Urinary bladder (tissue), 4 donors: ENCODE data around the gene DCHS2. TPM values are rescaled to one million over a fixed set of nuclear protein-coding genes. Genes with fewer than 3 reads are reported as not detected.

ENCODE experiments used
- DNase-seq: peaks from one replicate; pipeline ENCODE4 v3.0.0-alpha.2; 2015; ENCODE audit errors: extremely low spot score
- H3K27ac ChIP-seq: one replicate; pipeline ENCODE4 v1.5.1; 2013; ENCODE audit warnings: low read depth, mild to moderate bottlenecking, moderate library complexity
- H3K36me3 ChIP-seq: one replicate; pipeline ENCODE4 v1.6.1; 2013; ENCODE audit warnings: mild to moderate bottlenecking, moderate library complexity; ENCODE audit not compliant: insufficient read depth
- H3K4me1 ChIP-seq: one replicate; pipeline ENCODE4 v1.6.1; 2013; ENCODE audit warnings: mild to moderate bottlenecking, moderate library complexity; ENCODE audit not compliant: insufficient read depth
- H3K4me3 ChIP-seq: one replicate; pipeline ENCODE4 v1.5.1; 2013; ENCODE audit warnings: low read depth, low read length
- WGBS: extraction: QIAGEN DNeasy Blood & Tissue Kit; methylation state at CpG from one replicate; pipeline ENCODE4 v1.1.7; 2013; 5-methylcytosine and 5-hydroxymethylcytosine counted together
- polyA plus RNA-seq: library from polyadenylated mRNA; stranded (reverse); fragments of 200-250 nt; gene quantifications from one replicate; pipeline ENCODE4 v1.2.3, GENCODE V29; 2013
- total RNA-seq: library from RNA; depleted of rRNA; stranded (reverse); fragments of >200 nt; gene quantifications from one replicate; pipeline ENCODE4 v1.2.3, GENCODE V29; 2014
- donor health status: healthy with polysubstance abuse.
- donor health status: healthy.

DCHS2 gene
- total and polyA plus RNA-seq, 2 donors: 1.2 to 14.0 TPM

DNA sequence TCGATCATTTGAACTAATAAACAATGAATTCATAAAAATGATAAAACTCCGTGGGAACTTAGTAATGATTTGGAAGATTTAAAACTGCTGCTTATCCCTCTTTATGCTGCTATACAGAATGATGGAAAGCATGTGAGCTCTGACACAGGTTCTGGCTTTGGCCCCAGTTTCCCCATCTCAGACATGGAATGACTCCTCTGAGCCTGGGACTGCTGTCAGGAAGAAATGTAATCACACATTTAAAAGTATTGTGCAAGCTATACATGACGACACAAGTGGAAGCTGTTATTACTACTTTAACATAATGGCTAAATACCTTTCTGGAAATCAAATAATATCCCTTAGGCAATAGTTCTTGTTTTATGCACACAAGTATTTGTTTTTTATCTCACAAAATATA lies 161.7 kb downstream of the DCHS2 start:
- DNase-seq: no peak
- 35% methylated on average over 3 of the region's 3 CpGs for WGBS
- no peak overlapping the region for H3K27ac ChIP-seq

DNA sequence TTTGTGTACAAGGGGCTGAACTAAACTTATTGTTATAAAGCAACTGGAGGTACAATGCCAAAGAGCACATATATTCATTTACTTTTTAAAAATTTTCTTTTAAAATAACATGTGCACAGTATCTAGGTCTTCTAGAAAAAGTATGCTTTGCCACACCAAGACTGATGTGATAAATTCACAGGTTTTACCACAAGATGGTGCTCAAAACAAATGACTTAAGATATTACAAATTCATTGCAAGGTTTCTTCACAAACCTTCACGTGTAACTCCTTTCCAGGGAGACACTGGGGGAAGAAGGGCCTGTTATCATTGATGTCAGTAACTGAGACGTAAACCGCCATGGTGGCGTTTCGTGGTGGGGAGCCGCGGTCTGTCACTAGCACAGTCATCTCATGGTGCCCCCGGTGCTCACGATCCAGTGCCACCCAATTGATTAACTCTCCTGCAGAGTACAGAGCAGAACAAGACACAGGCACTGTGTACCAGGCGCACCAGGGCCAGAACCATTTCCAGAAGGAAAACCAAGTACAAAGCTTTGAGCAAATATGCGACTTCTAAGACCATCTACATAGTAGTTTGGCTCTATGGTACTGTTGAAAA lies 162.2 kb downstream of the DCHS2 start:
- Histone ChIP-seq H3K27ac (no peak overlapping the region), H3K4me3 (no peak overlapping the region), H3K4me1 (no peaks in the 10 kb centered on the region), H3K36me3 (no peaks in the 10 kb centered on the region)
- no peak for DNase-seq
- 54% methylated on average over 11 of the region's 11 CpGs for WGBS

More for the DNA sequence above, 161.7 kb downstream of the DCHS2 start:
- Histone ChIP-seq H3K4me1 (no peaks in the 10 kb centered on the region), H3K36me3 (no peaks in the 10 kb centered on the region), H3K4me3 (no peak overlapping the region)

DNA sequence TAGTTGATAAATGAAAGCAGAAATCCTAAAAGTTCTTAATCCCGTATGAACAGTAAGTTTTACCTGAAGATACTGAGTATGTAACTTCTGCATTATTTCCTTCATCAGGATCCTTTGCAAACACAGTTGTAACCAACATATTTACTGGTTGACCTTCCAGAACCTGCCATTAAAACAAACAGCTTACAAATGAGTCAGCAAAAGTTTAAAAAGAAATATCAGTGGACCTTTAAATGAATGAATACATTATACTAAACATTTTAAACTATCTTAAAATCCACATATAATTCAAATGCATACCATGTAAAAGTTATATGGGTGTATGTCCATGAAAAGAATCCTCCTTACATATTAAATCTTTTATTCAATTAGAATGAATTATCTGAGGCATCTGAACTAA lies 163.6 kb downstream of the DCHS2 start:
- no peak for DNase-seq
- Histone ChIP-seq H3K36me3 (no peaks in the 10 kb centered on the region), H3K4me1 (no peaks in the 10 kb centered on the region), H3K27ac (no peak overlapping the region), H3K4me3 (no peak overlapping the region)
- WGBS: 84% methylated on average over 1 of the region's 1 CpG

DNA sequence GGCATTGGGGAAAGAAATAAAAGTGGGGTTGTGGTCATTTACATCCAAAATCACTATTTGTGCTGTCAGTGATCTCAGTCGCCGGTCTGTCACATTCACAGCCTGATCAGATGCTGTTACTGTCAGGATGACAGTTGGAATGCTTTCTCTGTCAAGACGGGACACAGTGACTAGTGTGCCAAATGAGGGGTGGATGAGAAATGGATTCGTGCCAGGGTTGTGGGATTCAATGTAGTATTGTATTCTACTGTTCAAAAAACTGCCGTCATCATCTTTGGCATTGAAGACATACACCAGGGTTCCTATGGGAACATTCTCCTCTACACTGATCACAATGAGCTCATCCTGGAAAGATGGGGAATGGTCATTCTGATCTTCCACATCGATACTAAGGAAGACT lies 171.1 kb downstream of the DCHS2 start:
- H3K36me3 ChIP-seq: no peaks in the 10 kb centered on the region
- WGBS: 76% methylated on average over 6 of the region's 6 CpGs
- DNase-seq: no peak
- no peak overlapping the region for H3K27ac ChIP-seq
- no peaks in the 10 kb centered on the region for H3K4me1 ChIP-seq
- no peak overlapping the region for H3K4me3 ChIP-seq

DNA sequence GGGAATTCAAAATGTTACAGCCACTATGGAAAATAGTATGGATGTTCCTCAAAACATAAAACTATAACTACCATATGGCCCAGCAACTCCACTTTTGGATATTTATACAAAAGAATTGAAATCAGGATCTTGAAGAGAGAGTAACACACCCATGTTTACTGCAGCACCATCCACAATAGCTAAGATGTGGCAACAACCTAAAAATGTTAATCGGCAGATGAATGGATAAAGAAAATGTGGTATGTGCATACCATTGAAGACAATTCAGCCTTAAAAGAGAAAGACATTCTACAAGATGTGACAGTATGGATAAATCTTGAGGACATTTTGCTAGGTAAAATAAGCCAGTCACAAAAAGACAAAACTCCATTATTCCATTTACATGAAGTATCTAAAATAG lies 171.9 kb downstream of the DCHS2 start:
- no peaks in the 10 kb centered on the region for H3K36me3 ChIP-seq
- H3K27ac ChIP-seq: no peak overlapping the region
- DNase-seq: no peak
- no peaks in the 10 kb centered on the region for H3K4me1 ChIP-seq
- WGBS: 95% methylated on average over 1 of the region's 1 CpG
- no peak overlapping the region for H3K4me3 ChIP-seq

- no peaks in the 10 kb centered on the region for H3K4me1 ChIP-seq
- no peak overlapping the region for H3K4me3 ChIP-seq
- H3K27ac ChIP-seq: no peak overlapping the region
- no peaks in the 10 kb centered on the region for H3K36me3 ChIP-seq
- no peak for DNase-seq
- WGBS: 57% methylated on average over 2 of the region's 2 CpGs
Measured at GRCh38 chr4:154317201-154317999, 174.2 kb downstream of the DCHS2 start.

GRCh38 chr4:154315741-154316140 lies 175.9 kb downstream of the DCHS2 start:
- Histone ChIP-seq H3K4me3 (no peak overlapping the region), H3K4me1 (no peaks in the 10 kb centered on the region), H3K36me3 (no peaks in the 10 kb centered on the region), H3K27ac (no peak overlapping the region)
- no peak for DNase-seq

DNA sequence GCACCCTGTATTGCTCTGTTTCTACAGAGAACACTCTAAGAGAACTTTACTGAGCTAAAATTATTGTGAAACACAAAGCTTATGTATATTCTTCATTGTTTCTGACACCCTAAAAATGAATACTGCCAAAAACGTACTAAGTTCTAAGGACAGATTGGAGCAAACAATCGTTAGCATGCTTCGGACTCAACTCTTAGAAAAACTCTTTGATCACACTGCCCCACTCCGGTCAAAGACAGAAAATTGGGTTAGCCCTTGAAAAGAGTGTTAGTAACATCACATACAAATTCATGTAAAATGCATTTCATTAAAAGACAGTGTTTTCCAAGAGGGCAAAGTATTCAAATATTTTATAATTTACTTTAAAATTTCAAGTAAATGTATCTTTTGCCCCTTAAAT lies 177.4 kb downstream of the DCHS2 start:
- H3K36me3 ChIP-seq: no peaks in the 10 kb centered on the region
- no peak overlapping the region for H3K4me3 ChIP-seq
- H3K4me1 ChIP-seq: no peaks in the 10 kb centered on the region
- 20% methylated on average over 4 of the region's 4 CpGs for WGBS
- DNase-seq: peak; percentile 26
- no peak overlapping the region for H3K27ac ChIP-seq

- no peak overlapping the region for H3K27ac ChIP-seq
- no peak overlapping the region for H3K4me3 ChIP-seq
- DNase-seq: no peak
- H3K36me3 ChIP-seq: no peaks in the 10 kb centered on the region
- H3K4me1 ChIP-seq: no peaks in the 10 kb centered on the region
- WGBS: 69% methylated on average over 5 of the region's 5 CpGs
Measured at GRCh38 chr4:154313004-154313585, 178.5 kb downstream of the DCHS2 start.

DNA sequence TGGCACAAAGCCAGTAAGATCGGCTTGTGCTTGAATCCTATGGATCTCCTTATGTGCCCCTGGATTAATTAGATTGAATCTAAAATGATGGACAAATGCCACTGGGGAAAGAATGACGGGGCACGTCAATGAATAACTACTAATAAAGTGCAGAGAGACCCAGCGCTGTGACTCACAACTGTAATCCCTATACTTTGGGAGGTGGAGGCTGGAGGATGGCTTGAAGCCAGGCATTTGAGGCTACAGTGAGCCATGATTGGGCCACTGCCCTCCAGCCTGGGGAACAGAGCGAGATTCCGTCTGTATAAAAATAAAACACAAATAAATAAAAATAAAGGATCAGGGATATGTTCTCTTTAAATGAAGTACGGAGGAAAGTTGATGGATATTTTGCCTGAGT lies 179.4 kb downstream of the DCHS2 start:
- 85% methylated on average over 7 of the region's 7 CpGs for WGBS
- H3K36me3 ChIP-seq: no peaks in the 10 kb centered on the region
- H3K27ac ChIP-seq: no peak overlapping the region
- DNase-seq: no peak
- H3K4me3 ChIP-seq: no peak overlapping the region
- H3K4me1 ChIP-seq: no peaks in the 10 kb centered on the region

- no peaks in the 10 kb centered on the region for H3K4me1 ChIP-seq
- no peaks in the 10 kb centered on the region for H3K36me3 ChIP-seq
- H3K4me3 ChIP-seq: no peak overlapping the region
- no peak for DNase-seq
- no peak overlapping the region for H3K27ac ChIP-seq
Measured at GRCh38 chr4:154310578-154310977, 181.0 kb downstream of the DCHS2 start.

GRCh38 chr4:154308207-154308606 lies 183.4 kb downstream of the DCHS2 start:
- Histone ChIP-seq H3K4me1 (no peaks in the 10 kb centered on the region), H3K36me3 (no peaks in the 10 kb centered on the region), H3K27ac (no peak overlapping the region), H3K4me3 (no peak overlapping the region)
- DNase-seq: no peak
- WGBS: 92% methylated on average over 1 of the region's 1 CpG

GRCh38 chr4:154307451-154307850 lies 184.1 kb downstream of the DCHS2 start:
- no peaks in the 10 kb centered on the region for H3K4me1 ChIP-seq
- no peak overlapping the region for H3K27ac ChIP-seq
- 76% methylated on average over 3 of the region's 3 CpGs for WGBS
- DNase-seq: no peak
- no peaks in the 10 kb centered on the region for H3K36me3 ChIP-seq
- no peak overlapping the region for H3K4me3 ChIP-seq

GRCh38 chr4:154305616-154306015 lies 186.0 kb downstream of the DCHS2 start:
- DNase-seq: no peak
- Histone ChIP-seq H3K27ac (no peak overlapping the region), H3K36me3 (no peaks in the 10 kb centered on the region), H3K4me1 (no peaks in the 10 kb centered on the region), H3K4me3 (no peak overlapping the region)
- 53% methylated on average over 5 of the region's 5 CpGs for WGBS
